ENCODE data around the gene CNKSR1. TPM values are rescaled to one million over a fixed set of nuclear protein-coding genes. Genes with fewer than 3 reads are reported as not detected.
A peak's percentile ranks its signal among the peaks of the same experiment; 100 is the strongest.

CNKSR1 gene
- polyA plus RNA-seq, 1 donor: 109 TPM

- Histone ChIP-seq H3K9me3 (ENCODE audit: control insufficient read depth, low read depth, low read length) (peaks cover 5% of the 10 kb centered on the region), H3K36me3 (ENCODE audit: control insufficient read depth, insufficient read depth, low read length) (no peaks in the 10 kb centered on the region), H3K27ac (ENCODE audit: low read length) (no peak overlapping the region), H3K4me3 (ENCODE audit: low read length) (no peak overlapping the region), H3K4me1 (ENCODE audit: control insufficient read depth, insufficient read depth, low read length) (peaks cover 15% of the 10 kb centered on the region), H3K27me3 (ENCODE audit: control insufficient read depth, insufficient read depth, low read length) (peaks cover 54% of the 10 kb centered on the region)
- DNase-seq: no peak
- 80% methylated on average over 1 of the region's 4 CpGs for WGBS (ENCODE audit: insufficient coverage, low lambda C conversion rate)
These were observed 17.6 kb upstream of the CNKSR1 start for GRCh38 chr1:26159743-26160039.

- H3K27me3 ChIP-seq (ENCODE audit: control insufficient read depth, insufficient read depth, low read length): peaks cover 46% of the 10 kb centered on the region
- no CpG with 5 or more reads among the region's 18 CpGs for WGBS (ENCODE audit: insufficient coverage, low lambda C conversion rate)
- H3K27ac ChIP-seq (ENCODE audit: low read length): no peak overlapping the region
- H3K4me3 ChIP-seq (ENCODE audit: low read length): peak overlapping the region; percentile 38
- peaks cover 16% of the 10 kb centered on the region for H3K4me1 ChIP-seq (ENCODE audit: control insufficient read depth, insufficient read depth, low read length)
- H3K36me3 ChIP-seq (ENCODE audit: control insufficient read depth, insufficient read depth, low read length): no peaks in the 10 kb centered on the region
- peaks cover 5% of the 10 kb centered on the region for H3K9me3 ChIP-seq (ENCODE audit: control insufficient read depth, low read depth, low read length)
- DNase-seq: no peak
These were observed 16.5 kb upstream of the CNKSR1 start for GRCh38 chr1:26160527-26161414.

GRCh38 chr1:26161415-26162219 is 15.7 kb upstream of the CNKSR1 start:
- no CpG with 5 or more reads among the region's 98 CpGs for WGBS (ENCODE audit: insufficient coverage, low lambda C conversion rate)
- Histone ChIP-seq H3K27ac (ENCODE audit: low read length) (no peak overlapping the region), H3K27me3 (ENCODE audit: control insufficient read depth, insufficient read depth, low read length) (peaks cover 38% of the 10 kb centered on the region), H3K4me1 (ENCODE audit: control insufficient read depth, insufficient read depth, low read length) (peaks cover 16% of the 10 kb centered on the region), H3K36me3 (ENCODE audit: control insufficient read depth, insufficient read depth, low read length) (no peaks in the 10 kb centered on the region), H3K9me3 (ENCODE audit: control insufficient read depth, low read depth, low read length) (peaks cover 5% of the 10 kb centered on the region), H3K4me3 (ENCODE audit: low read length) (peak overlapping the region; percentile 38)
- peak in 1 of 2 donors; percentile 75 for DNase-seq

GRCh38 chr1:26162220-26162709 is 15.0 kb upstream of the CNKSR1 start:
- peaks cover 5% of the 10 kb centered on the region for H3K9me3 ChIP-seq (ENCODE audit: control insufficient read depth, low read depth, low read length)
- H3K36me3 ChIP-seq (ENCODE audit: control insufficient read depth, insufficient read depth, low read length): no peaks in the 10 kb centered on the region
- no peak for DNase-seq
- no CpG with 5 or more reads among the region's 21 CpGs for WGBS (ENCODE audit: insufficient coverage, low lambda C conversion rate)
- H3K27ac ChIP-seq (ENCODE audit: low read length): no peak overlapping the region
- H3K4me3 ChIP-seq (ENCODE audit: low read length): peak overlapping the region; percentile 30
- peaks cover 16% of the 10 kb centered on the region for H3K4me1 ChIP-seq (ENCODE audit: control insufficient read depth, insufficient read depth, low read length)
- H3K27me3 ChIP-seq (ENCODE audit: control insufficient read depth, insufficient read depth, low read length): peaks cover 38% of the 10 kb centered on the region

GRCh38 chr1:26163684-26164035 is 13.6 kb upstream of the CNKSR1 start:
- WGBS (ENCODE audit: insufficient coverage, low lambda C conversion rate): no CpG with 5 or more reads among the region's 9 CpGs
- H3K4me3 ChIP-seq (ENCODE audit: low read length): peak overlapping the region; percentile 33
- H3K27me3 ChIP-seq (ENCODE audit: control insufficient read depth, insufficient read depth, low read length): peaks cover 32% of the 10 kb centered on the region
- no peak overlapping the region for H3K27ac ChIP-seq (ENCODE audit: low read length)
- peaks cover 16% of the 10 kb centered on the region for H3K4me1 ChIP-seq (ENCODE audit: control insufficient read depth, insufficient read depth, low read length)
- DNase-seq: no peak
- peaks cover 5% of the 10 kb centered on the region for H3K9me3 ChIP-seq (ENCODE audit: control insufficient read depth, low read depth, low read length)
- H3K36me3 ChIP-seq (ENCODE audit: control insufficient read depth, insufficient read depth, low read length): no peaks in the 10 kb centered on the region

GRCh38 chr1:26164036-26164860 is 13.0 kb upstream of the CNKSR1 start:
- DNase-seq: peak in 1 of 2 donors; percentile 49
- peak overlapping the region; percentile 35 for H3K4me3 ChIP-seq (ENCODE audit: low read length)
- peaks cover 5% of the 10 kb centered on the region for H3K9me3 ChIP-seq (ENCODE audit: control insufficient read depth, low read depth, low read length)
- H3K27me3 ChIP-seq (ENCODE audit: control insufficient read depth, insufficient read depth, low read length): peaks cover 32% of the 10 kb centered on the region
- no CpG with 5 or more reads among the region's 72 CpGs for WGBS (ENCODE audit: insufficient coverage, low lambda C conversion rate)
- H3K27ac ChIP-seq (ENCODE audit: low read length): no peak overlapping the region
- H3K4me1 ChIP-seq (ENCODE audit: control insufficient read depth, insufficient read depth, low read length): peaks cover 19% of the 10 kb centered on the region
- H3K36me3 ChIP-seq (ENCODE audit: control insufficient read depth, insufficient read depth, low read length): no peaks in the 10 kb centered on the region

- H3K4me3 ChIP-seq (ENCODE audit: low read length): no peak overlapping the region
- no peak overlapping the region for H3K27ac ChIP-seq (ENCODE audit: low read length)
- peaks cover 23% of the 10 kb centered on the region for H3K4me1 ChIP-seq (ENCODE audit: control insufficient read depth, insufficient read depth, low read length)
- DNase-seq: no peak
- H3K27me3 ChIP-seq (ENCODE audit: control insufficient read depth, insufficient read depth, low read length): peaks cover 31% of the 10 kb centered on the region
- WGBS (ENCODE audit: insufficient coverage, low lambda C conversion rate): 58% methylated on average over 2 of the region's 19 CpGs
- H3K9me3 ChIP-seq (ENCODE audit: control insufficient read depth, low read depth, low read length): peaks cover 5% of the 10 kb centered on the region
- no peaks in the 10 kb centered on the region for H3K36me3 ChIP-seq (ENCODE audit: control insufficient read depth, insufficient read depth, low read length)
These were observed 12.1 kb upstream of the CNKSR1 start for GRCh38 chr1:26164861-26165842.

GRCh38 chr1:26166719-26167281 is 10.5 kb upstream of the CNKSR1 start:
- Histone ChIP-seq H3K27ac (ENCODE audit: low read length) (no peak overlapping the region), H3K27me3 (ENCODE audit: control insufficient read depth, insufficient read depth, low read length) (peaks cover 16% of the 10 kb centered on the region), H3K9me3 (ENCODE audit: control insufficient read depth, low read depth, low read length) (no peaks in the 10 kb centered on the region), H3K4me3 (ENCODE audit: low read length) (no peak overlapping the region), H3K4me1 (ENCODE audit: control insufficient read depth, insufficient read depth, low read length) (peaks cover 26% of the 10 kb centered on the region), H3K36me3 (ENCODE audit: control insufficient read depth, insufficient read depth, low read length) (no peaks in the 10 kb centered on the region)
- DNase-seq: no peak
- WGBS (ENCODE audit: insufficient coverage, low lambda C conversion rate): no CpG with 5 or more reads among the region's 4 CpGs

All from large intestine (tissue), 3 donors.